AG10803 (cell line): ENCODE results near the gene FZD10.

Source experiments
- DNase-seq: peaks from one replicate; pipeline ENCODE4 v3.0.0; 2010; ENCODE audit warnings: low read depth
- H3K4me3 ChIP-seq: 2 replicates; pipeline ENCODE4 v1.5.1; 2011; ENCODE audit warnings: mild to moderate bottlenecking, low read length, control low read depth
- CTCF ChIP-seq: conservative IDR thresholded peaks from 2 replicates; pipeline ENCODE4 v1.5.1; 2011; ENCODE audit warnings: mild to moderate bottlenecking, low read length, control low read depth, inconsistent platforms

Gene FZD10

GRCh38 chr12:130155416-130156073 lies 6.7 kb upstream of the FZD10 start:
- no peak for DNase-seq
- TF ChIP-seq CTCF: no peak
- H3K4me3 ChIP-seq: no peak overlapping the region

GRCh38 chr12:130156652-130157275 lies 5.5 kb upstream of the FZD10 start:
- DNase-seq: no peak
- H3K4me3 ChIP-seq: no peak overlapping the region
- TF ChIP-seq CTCF: no peak

GRCh38 chr12:130157998-130158753 lies 4.1 kb upstream of the FZD10 start:
- H3K4me3 ChIP-seq: no peak overlapping the region
- TF ChIP-seq CTCF: no peak
- DNase-seq: no peak

- H3K4me3 ChIP-seq: no peak overlapping the region
- no peak for TF ChIP-seq CTCF
- no peak for DNase-seq
These were observed 3.6 kb upstream of the FZD10 start for GRCh38 chr12:130158754-130159059.

- no peak for TF ChIP-seq CTCF
- no peak overlapping the region for H3K4me3 ChIP-seq
- no peak for DNase-seq
These were observed 2.0 kb upstream of the FZD10 start for GRCh38 chr12:130160306-130160705.

- H3K4me3 ChIP-seq: no peak overlapping the region
- DNase-seq: no peak
- no peak for TF ChIP-seq CTCF
These were observed 1.5 kb upstream of the FZD10 start for GRCh38 chr12:130160711-130161231.
